ENCODE measurements around the gene LARGE1.
A peak's percentile ranks its signal among the peaks of the same experiment; 100 is the strongest.
"Not testable (repeated sequence)": the region's sequence is repeated elsewhere in the genome, so short reads cannot be mapped to it uniquely, and the experiment has no call there.

LARGE1 gene

DNA sequence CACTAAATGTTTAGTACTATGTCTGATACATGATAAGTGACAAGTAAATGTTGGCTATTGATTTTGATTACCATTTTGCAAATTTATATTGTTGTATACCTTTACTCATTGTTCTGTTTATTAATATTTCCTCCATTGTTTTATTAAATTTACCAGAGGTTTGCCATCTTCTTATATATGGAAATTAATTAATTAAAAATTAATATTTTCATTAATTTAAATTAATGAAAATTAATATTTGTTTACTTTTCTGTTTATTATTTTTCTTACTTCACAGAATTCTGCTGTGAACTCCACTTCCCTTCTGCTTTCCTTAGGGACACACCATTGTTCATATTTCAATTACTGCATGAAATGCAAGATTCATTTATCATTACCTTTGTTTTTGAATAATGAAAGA lies 331.0 kb downstream of the LARGE1 start:
- no peak for DNase-seq

DNA sequence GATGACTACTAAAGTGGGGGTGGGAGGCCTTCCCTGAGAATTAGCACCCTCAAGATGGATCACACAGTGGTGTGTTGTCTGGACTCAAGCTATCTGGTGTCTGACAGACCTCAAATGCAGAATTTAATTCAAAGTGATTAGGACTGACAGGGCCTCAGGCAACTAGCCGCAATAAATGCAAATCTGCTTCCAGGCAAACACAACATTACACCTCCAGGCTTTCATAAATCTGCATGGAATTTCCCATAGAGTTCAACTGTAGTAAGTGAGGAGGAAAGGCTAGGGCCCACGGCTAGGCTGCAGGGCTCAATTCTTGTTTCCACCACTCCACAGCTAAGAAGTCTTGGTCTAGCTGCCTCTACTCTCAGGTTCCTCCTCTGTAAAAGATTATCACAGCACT lies 331.4 kb downstream of the LARGE1 start:
- DNase-seq = no peak

DNA sequence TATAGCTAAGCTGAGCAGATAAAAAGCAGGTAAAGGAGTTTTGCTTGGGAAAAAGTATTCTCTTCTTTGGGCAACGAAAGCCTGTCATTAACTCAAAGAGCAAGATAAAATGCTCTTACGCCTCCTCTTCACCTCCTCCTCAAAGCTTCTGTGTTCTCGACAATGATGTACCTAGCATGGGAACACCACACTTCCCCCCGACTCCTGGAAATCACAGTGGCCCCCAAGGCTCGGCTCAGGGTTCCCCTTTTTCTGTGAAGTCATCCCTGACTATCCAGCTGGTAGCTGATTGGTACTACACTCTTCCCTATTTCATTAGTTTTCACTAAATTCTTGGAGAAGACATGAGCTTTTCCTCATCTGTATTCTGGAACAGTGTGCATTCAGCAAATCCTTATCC lies 336.1 kb downstream of the LARGE1 start:
- DNase-seq = no peak

DNA sequence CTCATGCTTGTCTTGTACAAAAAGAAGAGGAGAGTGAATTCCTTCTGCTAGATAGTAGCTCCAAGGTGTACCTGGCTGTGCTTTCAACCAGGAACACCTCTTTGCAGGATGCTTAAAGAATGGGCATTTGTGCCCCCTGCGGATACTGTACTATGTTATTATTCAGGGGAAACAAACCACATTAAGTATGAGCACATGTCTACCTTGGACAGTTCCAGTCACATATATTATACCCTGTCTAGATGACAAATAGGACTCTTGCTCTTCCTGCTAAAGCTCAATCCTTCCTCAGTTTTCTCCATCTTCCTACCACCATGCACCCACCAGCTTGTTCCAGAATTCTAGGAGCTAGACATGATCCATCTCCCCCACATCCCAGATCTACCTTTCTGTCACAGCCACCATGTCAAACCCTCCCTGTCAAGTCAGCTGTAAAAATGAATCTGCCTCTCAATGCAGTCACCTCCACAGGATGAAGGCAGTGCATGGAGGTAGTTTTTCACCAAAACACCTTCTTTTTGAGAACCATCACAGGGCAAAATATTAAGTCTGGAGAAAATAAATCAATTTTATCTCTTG lies 337.4 kb downstream of the LARGE1 start:
- no peak for DNase-seq

DNA sequence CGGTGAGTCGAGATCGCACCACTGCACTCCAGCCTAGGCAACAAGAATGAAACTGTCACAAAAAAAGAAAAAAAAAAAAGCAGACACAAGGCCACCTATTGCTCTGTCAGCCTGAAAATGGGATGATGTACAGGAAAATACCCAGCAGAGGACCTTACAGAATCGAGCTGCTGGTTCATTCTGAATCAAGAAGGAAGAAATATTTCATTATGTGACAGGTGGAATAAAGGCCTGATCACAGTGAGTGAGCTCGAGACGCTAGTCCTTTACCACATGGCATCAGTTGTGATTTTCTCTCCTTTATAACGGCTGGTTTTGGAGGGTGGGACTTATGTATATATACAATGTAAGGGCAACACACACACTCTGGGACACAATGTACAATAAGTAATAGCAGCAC lies 340.0 kb downstream of the LARGE1 start:
- no peak for DNase-seq

DNA sequence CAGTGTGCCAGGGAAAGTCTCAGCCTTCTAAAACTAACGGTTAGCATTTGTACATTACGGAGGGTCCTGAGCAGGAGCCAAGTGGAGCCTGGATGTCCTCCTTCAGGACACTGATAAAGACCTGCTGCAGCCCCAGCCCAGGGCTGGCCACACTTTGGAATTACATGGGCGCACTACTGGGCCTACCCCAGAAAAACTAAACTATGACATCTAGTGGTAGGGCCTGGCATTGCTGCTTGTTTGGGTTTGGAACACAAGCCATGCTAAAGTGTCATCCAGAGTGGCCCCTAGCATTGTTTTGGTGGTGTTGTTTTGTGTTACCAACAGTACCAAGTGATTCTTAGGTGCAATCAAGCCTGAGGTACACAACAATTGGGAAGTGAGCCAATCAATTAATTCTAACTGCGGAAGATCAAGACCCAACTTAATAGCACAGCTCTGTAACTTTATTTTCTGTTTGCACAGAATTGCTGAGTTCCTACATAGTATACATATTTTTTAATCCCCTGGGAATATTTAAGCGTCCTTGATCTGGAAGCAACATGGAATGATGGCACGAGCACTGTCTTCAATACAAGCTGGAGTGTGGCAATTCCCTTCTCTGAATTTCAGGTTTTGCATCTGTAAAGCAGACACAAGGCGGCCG lies 340.7 kb downstream of the LARGE1 start:
- peak; percentile 38 to 61 (median 54) for DNase-seq

DNA sequence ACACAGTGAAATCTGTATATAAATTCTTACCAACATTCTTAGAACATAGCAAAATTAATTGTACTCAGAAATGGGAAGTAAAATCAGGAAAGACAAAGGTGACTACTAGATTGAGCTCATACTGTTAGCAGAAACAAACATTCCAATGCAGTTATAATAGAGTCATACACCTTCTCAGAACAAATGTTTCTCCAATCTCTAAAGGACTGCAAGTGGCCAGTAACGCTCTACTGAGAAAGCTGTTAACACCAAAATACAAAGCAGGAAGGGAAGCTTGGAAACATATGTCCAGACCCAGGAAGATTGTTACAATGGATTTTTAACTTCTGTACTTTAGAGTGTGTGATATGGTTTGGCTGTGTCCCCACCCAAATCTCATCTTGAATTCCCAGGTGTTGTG lies 341.5 kb downstream of the LARGE1 start:
- no peak for DNase-seq

DNA sequence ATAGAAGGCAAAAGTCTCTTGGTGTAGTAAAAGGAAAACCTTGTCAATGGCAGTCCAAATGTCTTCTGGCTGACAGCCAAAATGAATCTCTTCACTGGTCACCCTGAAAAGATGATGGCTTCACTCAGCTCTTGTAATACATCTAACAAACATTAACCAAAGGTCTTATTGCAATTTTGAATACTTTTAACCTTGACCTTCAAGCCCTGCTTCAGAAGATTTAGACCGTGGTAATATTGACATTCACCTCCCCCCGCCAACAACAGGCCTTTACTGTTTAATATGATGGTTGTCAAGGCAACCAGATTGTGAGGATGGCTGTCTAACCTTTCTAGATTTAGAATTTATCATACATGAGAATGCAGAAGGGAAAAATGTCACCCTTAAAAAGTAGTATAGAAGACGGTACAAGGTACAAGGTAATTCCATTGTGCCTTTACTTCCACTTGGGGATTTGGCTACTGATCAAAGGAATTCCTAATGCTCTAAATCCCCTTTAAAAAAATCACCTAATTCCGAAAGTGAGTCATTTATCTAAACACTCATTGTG lies 342.3 kb downstream of the LARGE1 start:
- no peak for DNase-seq

DNA sequence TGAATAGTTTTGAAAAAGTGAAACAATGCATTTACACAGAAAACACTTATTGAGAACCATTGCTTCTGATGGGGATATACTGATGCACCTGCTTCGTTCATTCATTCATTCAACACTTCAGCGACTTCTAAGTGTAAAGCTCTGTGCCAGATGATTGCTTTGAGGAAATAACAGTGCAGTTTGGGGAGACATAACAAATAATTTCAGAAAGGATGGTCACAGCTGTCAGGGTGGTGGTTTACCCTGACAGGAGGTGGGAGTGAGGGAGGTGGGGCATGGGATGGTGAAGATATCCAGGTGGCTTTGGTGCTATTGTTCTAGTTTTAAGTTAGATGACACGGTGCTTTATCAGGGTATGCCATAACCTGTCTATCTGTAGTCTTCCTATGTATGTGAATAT lies 344.1 kb downstream of the LARGE1 start:
- DNase-seq = no peak

DNA sequence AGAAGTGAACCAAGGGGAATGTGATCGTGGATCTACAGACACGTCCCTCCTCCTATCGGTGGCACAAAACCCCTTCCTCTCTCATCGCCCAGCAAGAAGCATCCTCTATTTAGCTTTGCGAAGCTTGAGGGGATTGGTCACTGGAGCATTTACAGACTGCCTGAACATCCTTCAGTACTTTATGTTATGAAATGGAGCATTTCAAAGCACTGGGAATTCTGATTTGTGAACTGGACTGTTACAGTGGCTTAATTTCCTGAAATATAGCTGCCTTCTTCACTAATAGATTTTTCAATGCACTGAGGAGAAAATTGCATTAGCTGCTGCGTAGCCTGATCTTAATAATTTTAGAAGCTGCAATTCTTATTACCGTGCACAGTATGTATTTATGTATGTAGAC lies 344.5 kb downstream of the LARGE1 start:
- DNase-seq = no peak

DNA sequence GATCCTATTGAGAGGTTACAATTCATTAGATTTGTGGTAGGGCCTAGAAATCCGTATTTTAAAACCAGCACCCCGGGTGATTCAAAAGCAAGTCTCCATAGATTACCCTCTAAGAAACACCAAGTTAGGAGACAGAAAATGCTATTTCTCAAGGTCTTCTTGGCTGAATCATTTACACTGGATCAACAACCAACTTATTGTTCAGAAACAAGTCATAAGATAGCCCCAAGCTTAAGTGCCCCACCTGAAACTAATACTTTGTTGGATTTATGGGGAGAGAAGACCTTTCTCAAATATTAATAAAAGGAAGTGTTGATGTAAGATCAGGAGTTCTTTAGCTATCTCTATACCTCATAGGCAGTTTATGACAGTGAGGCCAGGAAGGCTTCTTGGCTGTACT lies 345.2 kb downstream of the LARGE1 start:
- DNase-seq = no peak

DNA sequence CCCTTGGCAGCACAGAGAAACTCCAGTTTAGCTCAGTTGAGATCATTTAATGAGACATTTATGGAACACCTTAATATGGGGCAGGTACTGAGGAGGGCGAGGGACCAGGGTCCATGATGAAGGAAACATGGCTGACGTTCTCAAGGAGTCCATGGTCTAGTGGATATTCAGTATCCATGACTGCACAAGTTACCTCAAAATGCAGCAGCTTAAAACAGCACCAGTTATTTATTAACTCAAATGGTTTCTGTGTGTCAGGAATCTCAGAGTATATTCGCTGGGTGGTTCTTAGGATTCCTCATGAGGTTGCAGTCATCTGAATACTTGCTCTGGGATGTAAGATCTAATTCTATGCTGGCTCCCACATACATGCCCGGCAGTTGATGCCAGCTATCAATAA lies 346.8 kb downstream of the LARGE1 start:
- DNase-seq = no peak

DNA sequence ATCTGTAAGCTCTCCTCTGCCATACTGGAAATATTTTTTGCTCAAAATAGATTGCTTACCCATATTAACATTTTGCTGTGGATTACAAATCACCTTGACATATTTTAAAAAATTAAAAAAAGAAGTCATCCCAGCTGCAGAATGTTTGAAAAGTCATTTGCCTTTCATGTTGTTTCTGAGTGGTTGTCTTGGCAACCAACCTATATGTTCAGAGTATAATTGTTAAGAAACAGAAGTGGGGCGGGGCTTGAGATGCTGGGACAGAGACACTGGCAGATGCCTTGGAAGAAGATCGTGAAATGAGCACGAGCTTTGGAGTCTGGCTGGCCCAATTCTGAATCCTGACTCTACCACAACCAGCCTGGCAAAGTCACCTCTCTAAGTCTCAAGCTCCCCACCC lies 348.2 kb downstream of the LARGE1 start:
- no peak for DNase-seq

DNA sequence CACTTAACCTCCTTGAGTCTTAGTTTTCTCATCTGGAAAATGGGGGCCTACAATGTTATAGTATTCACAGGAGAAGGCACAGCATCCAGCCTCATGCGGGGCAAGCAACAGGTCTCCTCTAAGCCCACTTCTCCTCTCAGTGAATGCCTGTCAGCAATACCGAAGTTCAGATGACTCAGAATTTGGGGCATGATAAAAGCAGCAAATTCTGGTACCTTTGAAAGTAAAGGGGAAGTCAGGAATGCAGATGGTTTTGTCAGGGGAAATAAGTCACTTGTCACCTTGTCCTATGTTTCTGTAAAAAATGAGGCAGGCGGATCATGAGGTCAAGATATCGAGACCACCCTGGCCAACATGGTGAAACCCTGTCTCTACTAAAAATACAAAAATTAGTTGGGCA lies 350.2 kb downstream of the LARGE1 start:
- DNase-seq = no peak

DNA sequence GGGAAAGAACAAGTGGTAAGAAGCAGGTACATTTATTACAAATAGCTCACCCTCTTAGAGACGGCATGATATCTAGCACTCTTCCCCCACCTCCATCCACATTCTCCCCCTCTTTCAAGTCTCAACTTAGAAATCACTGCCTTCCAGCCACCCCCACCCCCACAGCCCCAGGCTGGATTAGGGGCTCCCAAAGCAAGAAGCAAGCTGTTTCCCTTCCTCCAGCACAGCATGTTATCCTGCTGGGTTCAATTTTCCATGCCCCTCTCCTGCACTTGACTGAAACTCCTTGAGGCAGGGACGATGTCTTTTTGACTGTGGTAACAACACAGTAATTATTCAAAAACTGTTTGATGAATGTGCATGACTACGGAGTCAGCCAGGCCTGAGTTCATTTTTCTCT lies 350.7 kb downstream of the LARGE1 start:
- no peak for DNase-seq

DNA sequence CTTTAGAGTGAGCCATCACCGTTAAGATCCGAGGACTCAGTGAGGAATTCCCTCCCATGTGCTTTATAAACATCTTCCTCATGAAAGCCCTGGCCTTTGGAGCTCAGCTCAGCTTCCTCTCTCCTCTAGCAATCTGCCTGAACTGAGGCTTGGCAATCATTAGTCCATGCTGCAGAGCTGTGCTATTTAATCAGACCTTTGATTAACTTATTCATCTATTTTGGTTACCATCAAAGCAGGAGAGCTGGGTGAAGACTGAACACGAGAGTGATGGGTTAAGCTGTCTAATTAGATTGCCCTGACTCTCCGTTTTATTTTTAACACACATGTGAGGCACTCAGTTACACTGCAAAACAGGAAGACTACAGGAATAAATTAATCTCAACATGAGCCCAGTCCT lies 351.3 kb downstream of the LARGE1 start:
- no peak for DNase-seq

DNA sequence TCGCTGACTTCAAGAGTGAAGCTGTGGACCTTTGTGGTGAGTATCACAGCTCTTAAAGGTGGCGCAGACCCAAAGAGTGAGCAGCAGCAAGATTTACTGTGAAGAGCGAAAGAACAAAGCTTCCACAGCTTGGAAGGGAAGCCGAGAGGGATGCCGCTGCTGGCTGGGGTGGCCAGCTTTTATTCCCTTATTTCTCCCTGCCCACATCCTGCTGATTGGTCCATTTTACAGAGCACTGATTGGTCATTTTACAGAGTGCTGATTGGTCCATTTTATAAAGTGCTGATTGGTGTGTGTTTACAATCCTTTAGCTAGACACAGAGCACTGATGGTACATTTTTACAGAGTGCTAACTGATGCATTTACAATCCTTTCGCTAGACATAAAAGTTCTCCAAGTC lies 353.8 kb downstream of the LARGE1 start:
- not testable (repeated sequence) for DNase-seq

DNA sequence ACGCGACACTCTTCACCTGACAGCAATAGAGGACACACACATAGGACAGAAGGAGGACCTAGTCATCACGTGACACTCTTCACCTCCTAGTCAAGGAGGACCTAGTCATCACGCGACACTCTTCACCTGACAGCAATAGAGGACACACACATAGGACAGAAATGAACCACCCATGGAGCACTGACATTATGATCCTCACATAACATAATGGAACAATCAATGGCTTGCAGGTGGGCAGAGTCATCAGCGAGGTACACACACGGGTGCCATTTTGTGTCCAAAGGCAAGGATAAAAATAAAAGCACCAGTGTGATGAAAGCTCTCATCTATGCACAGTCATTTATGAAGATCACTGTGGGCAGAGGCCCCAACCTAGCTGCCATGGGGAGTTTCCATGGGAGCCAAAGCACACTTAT lies 354.7 kb downstream of the LARGE1 start:
- DNase-seq = no peak

DNA sequence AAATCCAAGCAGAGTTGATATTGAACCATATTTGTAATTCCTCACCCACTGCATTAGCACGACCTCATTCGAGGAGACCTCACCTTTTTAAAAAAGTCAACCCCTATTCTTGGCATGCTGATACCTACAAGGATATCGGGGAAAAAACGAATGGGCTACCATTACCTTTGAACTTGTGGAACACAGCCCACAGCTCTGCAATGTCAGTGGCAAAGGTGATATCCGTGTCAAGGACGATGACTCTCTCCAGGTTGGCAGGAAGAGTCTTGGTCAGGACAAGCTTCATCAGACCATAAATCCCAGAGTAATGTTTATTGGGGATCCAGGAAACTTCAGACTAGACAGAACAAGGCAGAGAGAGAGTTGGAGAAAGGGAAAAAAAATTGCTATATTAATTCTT lies 355.6 kb downstream of the LARGE1 start:
- DNase-seq = no peak

DNA sequence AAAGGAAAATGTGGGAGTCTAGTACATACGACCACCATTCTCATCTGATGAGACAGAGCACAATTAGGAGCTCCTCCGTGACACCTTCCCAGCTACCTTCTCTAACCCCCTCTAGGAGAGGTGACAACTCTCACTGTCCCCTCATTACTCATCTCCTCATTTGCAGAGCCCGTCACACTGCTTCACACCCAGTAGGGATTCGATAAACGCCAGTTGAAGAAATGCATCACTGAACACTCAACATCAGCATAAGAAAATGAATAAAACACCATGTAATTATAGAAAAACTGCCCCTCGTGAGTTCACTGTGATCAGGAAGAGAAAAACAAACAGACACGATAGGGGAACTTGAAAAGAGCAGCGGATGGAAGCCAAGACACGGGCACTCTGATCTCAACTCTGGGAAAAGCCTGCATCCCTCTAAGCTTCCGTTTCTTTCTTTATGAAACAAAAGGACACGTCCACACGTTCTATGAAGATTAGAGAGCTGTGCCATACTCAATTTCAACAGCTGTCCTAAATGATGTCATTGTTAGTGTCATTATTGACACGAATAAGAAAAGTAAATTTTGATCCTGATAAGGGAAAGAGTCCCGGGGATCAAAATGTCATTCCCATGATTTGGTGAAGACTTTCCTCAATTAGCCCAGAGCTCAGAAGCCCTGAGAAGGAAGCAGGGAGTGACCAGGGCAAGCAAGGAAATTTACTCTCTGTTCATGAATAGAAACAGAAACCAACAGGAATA lies 356.9 kb downstream of the LARGE1 start:
- DNase-seq = no peak

DNA sequence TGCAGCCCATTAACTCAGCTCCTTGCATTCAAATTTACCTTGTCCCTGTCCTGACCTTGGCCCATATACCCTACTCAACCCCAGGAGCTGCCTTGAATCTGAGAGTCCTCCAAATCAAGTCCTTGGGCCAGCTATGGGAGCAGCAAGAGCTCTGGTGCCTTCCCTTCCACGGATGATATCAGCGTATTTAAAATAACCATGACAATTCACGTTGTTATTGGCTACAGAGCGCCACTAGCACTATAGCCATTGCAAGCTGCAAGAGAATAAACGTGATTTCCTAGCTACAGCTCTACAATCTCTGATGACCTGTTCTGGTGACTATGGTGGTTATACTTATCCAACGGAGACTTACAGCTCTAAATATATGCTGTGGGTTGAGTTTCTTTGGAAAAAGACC lies 357.8 kb downstream of the LARGE1 start:
- no peak for DNase-seq

DNA sequence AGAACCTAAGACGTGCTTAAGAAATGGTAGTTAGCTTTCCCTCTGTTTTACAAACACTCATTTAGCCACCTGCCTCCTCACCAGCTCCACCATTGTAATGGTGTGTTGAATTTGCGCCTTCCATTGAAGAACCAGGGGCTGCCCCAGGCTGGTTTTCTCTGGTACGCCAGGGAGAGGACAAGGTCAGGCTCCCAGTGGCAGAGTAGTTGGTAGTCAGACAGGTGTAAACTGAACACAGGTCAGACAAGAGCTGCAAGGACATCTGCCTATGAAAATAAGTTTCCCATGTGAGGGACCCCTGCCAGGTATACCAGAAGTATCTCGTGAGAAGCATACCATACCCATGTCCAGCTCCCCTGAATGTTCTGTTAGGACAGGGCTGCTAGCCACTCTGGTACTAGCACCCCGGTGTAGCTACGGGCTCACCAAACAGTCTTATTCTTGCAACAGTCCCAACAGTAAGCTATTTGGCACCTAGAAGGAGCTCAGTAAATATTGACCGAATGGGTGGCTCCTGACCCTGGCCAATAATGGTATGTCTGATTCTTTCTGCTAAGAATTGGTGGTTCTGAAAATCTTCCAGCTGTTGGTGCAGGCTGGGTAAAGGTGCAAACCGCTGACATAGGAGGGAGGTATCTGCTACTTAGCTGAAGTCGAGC lies 359.0 kb downstream of the LARGE1 start:
- no peak for DNase-seq

DNA sequence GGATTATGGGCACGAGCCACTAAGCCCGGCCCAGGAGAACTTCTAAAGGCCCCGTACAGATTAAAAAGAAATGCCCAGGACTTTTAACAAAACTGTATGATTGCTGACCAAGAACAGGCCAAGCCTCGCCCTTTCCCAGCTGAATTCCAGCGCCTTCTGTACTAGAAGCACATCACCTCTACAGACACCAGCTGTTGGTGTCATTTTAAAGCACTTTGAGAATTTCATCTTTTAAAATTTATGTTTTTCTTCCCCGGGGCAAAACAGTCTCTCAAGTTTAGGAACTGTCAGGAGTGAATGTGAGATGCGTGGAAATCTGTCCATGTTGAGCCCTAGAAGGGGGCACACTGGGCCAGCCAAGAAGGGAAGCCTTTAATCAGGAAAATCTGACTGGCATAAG lies 362.4 kb downstream of the LARGE1 start:
- no peak for DNase-seq
